HUES64 (cell line): ENCODE data around the gene SETD2.

Source experiments
- H3K27ac ChIP-seq: 2 replicates; pipeline ENCODE4 v1.7.0; 2013; ENCODE audit warnings: low read depth, low read length, inconsistent platforms
- H3K27me3 ChIP-seq: 2 replicates; pipeline ENCODE4 v1.6.1; 2013; ENCODE audit warnings: mild to moderate bottlenecking, low read length; ENCODE audit not compliant: insufficient read depth
- H3K36me3 ChIP-seq: 2 replicates; pipeline ENCODE4 v1.6.1; 2013; ENCODE audit warnings: mild to moderate bottlenecking, low read length; ENCODE audit not compliant: insufficient read depth
- H3K4me1 ChIP-seq: 2 replicates; pipeline ENCODE4 v1.6.1; 2013; ENCODE audit warnings: mild to moderate bottlenecking, low read length, moderate library complexity; ENCODE audit not compliant: insufficient read depth
- H3K4me3 ChIP-seq: 2 replicates; pipeline ENCODE4 v1.5.1; 2013; ENCODE audit warnings: mild to moderate bottlenecking, low read length, moderate library complexity
- H3K9ac ChIP-seq: 2 replicates; pipeline ENCODE4 v1.6.1; 2013; ENCODE audit warnings: mild to moderate bottlenecking, low read depth, low read length
- H3K9me3 ChIP-seq: 2 replicates; pipeline ENCODE4 v1.6.1; 2013; ENCODE audit warnings: low read depth, low read length; ENCODE audit not compliant: insufficient read depth
- WGBS: fragments of 150-250, 120-280 bp; methylation state at CpG from one replicate; pipeline ENCODE4 v1.1.7; 2013; ENCODE audit warnings: missing lambda C conversion rate; 5-methylcytosine and 5-hydroxymethylcytosine counted together

The SETD2 gene

DNA sequence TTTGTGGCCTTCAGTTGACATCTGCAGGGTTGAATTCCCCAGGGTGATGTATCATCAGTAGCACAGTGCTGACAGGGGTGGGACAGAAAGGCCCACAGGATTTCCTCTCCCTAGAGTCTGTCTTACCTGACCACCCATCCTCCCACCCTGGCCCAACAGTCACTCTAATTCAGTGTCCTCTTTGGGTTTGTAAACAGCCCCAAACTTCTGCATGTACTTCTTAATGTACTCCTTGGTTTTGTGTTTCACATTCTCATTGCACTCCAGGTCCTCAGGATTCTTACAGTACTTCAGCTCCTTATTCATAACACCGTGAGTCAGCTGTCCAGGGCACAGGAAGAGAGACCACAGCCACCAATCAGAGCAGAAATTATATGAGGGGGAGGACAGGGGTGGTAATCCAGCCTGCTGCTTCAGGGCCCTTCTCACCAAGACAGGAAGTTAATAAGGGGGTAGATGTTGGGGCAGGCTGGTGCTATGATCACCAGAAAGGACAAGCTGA is 146.9 kb downstream of the SETD2 start:
- peaks cover 12% of the 10 kb centered on the region for H3K4me1 ChIP-seq
- H3K9me3 ChIP-seq = no peaks in the 10 kb centered on the region
- H3K27me3 ChIP-seq = no peaks in the 10 kb centered on the region
- peaks cover 48% of the 10 kb centered on the region for H3K36me3 ChIP-seq
- no peak overlapping the region for H3K27ac ChIP-seq
- H3K4me3 ChIP-seq = no peak overlapping the region
- no peak overlapping the region for H3K9ac ChIP-seq
- WGBS = 86% methylated on average over 1 of the region's 1 CpG

GRCh38 chr3:47016086-47016933 is 147.6 kb downstream of the SETD2 start:
- Histone ChIP-seq H3K9ac (no peak overlapping the region), H3K27ac (no peak overlapping the region), H3K36me3 (peaks cover 48% of the 10 kb centered on the region)

DNA sequence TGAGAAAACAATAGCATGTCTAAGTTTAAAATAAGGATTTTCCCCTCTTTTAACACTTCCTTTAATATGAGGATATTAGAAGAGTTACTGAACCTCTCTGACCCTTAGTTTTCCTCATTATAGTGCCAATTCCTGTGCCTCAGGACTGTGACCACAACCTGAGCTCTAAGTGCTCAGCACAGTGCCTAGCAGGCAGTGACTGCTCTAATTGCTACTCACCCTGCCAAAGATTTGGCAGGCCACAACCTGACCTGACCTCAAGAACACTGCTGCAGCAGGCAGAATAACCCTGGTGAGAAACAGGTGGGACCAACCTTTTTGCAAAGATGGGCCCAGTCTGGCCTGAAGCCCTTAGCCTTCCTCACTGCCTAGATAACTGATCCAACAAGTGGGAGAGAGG is 148.8 kb downstream of the SETD2 start:
- no peaks in the 10 kb centered on the region for H3K27me3 ChIP-seq
- H3K4me1 ChIP-seq = peaks cover 16% of the 10 kb centered on the region
- H3K9ac ChIP-seq = no peak overlapping the region
- H3K36me3 ChIP-seq = peaks cover 48% of the 10 kb centered on the region
- H3K9me3 ChIP-seq = no peaks in the 10 kb centered on the region
- no peak overlapping the region for H3K4me3 ChIP-seq
- H3K27ac ChIP-seq = no peak overlapping the region

More at GRCh38 chr3:47016086-47016933, 147.6 kb downstream of the SETD2 start:
- Histone ChIP-seq H3K4me1 (peaks cover 12% of the 10 kb centered on the region), H3K9me3 (no peaks in the 10 kb centered on the region), H3K4me3 (no peak overlapping the region), H3K27me3 (no peaks in the 10 kb centered on the region)
- 93% methylated on average over 4 of the region's 4 CpGs for WGBS

- Histone ChIP-seq H3K27ac (no peak overlapping the region), H3K9me3 (no peaks in the 10 kb centered on the region), H3K4me3 (no peak overlapping the region), H3K27me3 (no peaks in the 10 kb centered on the region), H3K4me1 (peaks cover 17% of the 10 kb centered on the region), H3K9ac (no peak overlapping the region), H3K36me3 (peaks cover 37% of the 10 kb centered on the region)
These were observed 149.9 kb downstream of the SETD2 start for GRCh38 chr3:47014036-47014435.

DNA sequence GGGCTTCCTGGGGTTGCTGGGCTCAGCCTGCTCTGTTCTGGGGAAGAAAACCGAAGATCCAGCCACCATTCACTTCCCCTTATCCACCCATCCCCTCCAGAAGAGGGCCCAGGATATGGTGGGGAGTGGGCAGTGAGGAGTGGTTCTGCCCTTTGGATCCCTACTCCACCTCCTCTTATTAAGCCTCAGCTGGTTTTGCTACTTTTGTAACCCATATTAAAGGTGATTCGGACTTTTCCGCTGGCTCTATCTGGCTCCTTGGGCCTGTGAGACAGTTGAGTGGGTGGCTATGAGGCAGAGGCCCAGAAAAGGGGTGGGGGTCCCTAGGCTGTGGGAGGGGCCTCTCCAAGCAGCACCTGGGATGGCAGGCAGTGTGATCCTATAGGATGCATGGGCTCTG is 150.7 kb downstream of the SETD2 start:
- Histone ChIP-seq H3K36me3 (peaks cover 29% of the 10 kb centered on the region), H3K27ac (no peak overlapping the region), H3K4me3 (no peak overlapping the region), H3K27me3 (no peaks in the 10 kb centered on the region), H3K4me1 (peaks cover 17% of the 10 kb centered on the region), H3K9me3 (no peaks in the 10 kb centered on the region), H3K9ac (no peak overlapping the region)
- 100% methylated on average over 3 of the region's 3 CpGs for WGBS

DNA sequence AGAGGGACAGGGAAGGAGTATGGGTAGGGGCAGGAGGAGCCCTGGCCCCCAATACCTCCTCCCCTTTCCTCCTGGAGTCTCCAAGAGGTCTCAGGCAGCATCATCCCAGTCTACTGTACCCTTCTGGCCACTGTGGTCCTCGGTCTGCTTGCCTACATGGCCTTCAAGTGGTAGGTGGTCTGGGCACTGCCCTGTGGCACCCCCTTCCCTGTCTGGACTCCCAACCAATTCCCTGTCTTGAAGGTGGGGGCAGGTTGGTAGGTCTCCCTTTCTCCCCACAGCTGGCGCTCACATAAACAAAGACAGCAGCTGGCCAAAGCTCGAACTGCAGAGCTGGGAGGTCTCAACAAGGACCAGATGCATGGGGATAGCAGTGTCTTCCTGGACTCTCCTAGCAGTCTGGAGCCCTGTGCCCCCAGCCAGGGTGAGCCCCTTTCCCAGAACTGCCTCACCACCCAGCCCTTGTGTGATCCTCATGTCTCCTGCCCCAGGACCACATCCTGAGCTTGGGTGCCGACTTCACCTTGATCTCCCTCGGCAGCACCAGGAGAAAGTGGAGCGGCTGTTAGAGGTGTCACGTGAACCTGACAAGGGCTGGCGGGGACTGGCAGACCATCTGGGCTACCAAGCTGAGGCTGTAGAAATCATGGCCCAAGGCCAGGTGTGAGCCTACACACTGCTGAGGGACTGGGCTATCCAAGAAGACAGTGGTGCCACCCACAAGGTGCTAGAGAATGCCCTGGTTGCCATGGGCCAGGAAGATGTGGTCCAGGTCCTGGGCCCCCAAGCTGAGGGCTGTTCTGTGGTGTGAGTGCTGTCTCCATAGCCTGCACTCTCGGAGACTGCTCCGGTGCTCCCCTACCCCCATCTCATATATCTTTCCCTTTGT is 151.3 kb downstream of the SETD2 start:
- H3K36me3 ChIP-seq = peaks cover 27% of the 10 kb centered on the region
- H3K9me3 ChIP-seq = no peaks in the 10 kb centered on the region
- H3K27me3 ChIP-seq = no peaks in the 10 kb centered on the region
- peaks cover 17% of the 10 kb centered on the region for H3K4me1 ChIP-seq
- H3K9ac ChIP-seq = no peak overlapping the region
- no peak overlapping the region for H3K27ac ChIP-seq
- WGBS = 94% methylated on average over 8 of the region's 10 CpGs
- no peak overlapping the region for H3K4me3 ChIP-seq

DNA sequence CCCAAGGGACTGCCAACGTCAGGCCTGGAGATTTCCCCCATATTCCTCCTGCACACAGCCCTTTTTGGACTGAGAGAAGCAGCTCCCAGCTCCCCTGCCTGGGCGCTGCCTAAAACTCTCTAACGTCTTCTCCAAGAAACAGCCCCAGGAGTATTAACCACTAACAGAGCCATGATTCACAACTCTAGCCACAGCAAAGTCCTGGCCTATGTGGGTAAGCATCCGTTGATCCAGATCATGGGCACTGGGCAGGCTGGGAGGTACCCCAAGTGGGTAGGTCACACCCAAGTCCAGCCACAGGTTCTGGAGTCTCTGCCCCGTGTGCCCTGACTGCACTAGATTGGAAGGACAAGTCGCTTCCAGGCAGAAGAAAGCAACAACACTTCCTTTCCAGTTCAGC is 152.5 kb downstream of the SETD2 start:
- no peak overlapping the region for H3K4me3 ChIP-seq
- H3K27ac ChIP-seq = no peak overlapping the region
- peaks cover 10% of the 10 kb centered on the region for H3K4me1 ChIP-seq
- no peaks in the 10 kb centered on the region for H3K27me3 ChIP-seq
- H3K9me3 ChIP-seq = no peaks in the 10 kb centered on the region
- WGBS = 93% methylated on average over 6 of the region's 6 CpGs
- H3K36me3 ChIP-seq = peaks cover 20% of the 10 kb centered on the region
- H3K9ac ChIP-seq = no peak overlapping the region

DNA sequence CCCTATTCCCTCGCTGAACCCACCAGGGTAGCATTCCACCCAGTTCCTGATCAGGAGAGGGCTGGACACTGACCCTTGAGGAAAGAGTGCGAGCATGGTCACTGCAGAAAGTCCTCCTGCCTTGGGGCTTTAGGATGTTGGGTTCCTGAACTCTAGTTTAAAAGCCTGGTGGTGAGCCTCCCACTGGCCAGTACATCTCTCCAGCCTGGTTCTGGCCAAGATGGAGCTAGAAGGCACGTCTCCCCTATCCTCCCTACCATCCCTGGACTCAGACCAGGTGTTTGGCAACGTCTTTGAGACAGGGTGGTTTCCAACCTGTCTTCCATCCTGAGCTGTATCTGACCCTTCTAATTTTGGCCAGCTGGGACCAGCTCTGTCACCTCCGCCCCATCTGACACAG is 153.0 kb downstream of the SETD2 start:
- 0 out of 2 replicates have a peak, but pooled peaks cover 5% of the 10 kb centered on the region for H3K4me1 ChIP-seq
- no peak overlapping the region for H3K27ac ChIP-seq
- H3K27me3 ChIP-seq = no peaks in the 10 kb centered on the region
- H3K9me3 ChIP-seq = no peaks in the 10 kb centered on the region
- no peak overlapping the region for H3K9ac ChIP-seq
- no peak overlapping the region for H3K4me3 ChIP-seq
- peaks cover 20% of the 10 kb centered on the region for H3K36me3 ChIP-seq
- WGBS = 91% methylated on average over 5 of the region's 5 CpGs

GRCh38 chr3:47010111-47010712 is 153.7 kb downstream of the SETD2 start:
- peak overlapping the region; percentile 99 for H3K27ac ChIP-seq
- H3K4me3 ChIP-seq = peak overlapping the region; percentile 71
- H3K27me3 ChIP-seq = no peaks in the 10 kb centered on the region
- H3K36me3 ChIP-seq = peaks cover 22% of the 10 kb centered on the region
- no peaks in the 10 kb centered on the region for H3K9me3 ChIP-seq
- H3K4me1 ChIP-seq = 0 out of 2 replicates have a peak, but pooled peaks cover 5% of the 10 kb centered on the region
- peak overlapping the region; percentile 93 for H3K9ac ChIP-seq
- 89% methylated on average over 23 of the region's 23 CpGs for WGBS

DNA sequence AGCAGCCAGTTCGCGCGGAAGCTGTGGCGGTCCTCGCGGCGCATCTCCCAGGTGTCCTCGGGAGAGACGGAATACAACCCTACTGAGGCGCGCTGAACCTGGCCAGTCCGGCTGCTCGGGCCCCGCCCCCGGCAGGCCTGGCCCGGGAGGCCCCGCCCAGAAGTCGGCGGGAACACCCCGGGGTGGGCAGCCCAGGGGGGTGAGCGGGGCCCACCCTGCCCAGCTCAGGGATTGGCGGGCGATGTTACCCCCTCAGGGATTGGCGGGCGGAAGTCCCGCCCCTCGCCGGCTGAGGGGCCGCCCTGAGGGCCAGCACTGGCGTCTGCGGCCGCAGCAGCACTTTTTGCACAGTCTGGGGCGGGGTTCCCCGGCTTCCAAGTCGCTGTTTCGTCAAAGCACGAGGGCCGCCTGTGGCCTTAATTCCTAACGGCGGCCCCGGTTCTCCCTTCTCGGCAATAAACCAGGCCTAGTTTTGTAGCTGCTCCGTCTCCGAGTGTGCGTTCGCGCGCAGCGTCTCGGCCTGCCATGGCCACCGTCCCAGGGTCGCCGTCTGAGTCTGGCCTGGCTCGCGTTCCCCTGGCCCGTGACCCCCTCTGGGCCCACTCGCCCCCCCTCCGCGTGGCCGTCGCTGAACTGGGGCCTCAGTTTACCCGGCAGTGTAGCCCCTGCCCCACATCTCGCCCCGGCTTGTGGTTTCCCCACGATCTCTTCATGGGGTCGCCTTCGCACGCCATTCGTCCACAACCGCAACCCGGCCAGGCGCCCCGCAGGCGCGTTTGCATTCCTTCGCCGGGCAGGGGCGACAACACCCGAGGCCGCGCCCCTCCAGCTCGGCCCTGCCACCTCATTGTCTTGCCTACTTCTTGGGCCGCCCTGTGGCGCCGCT is 154.4 kb downstream of the SETD2 start:
- peak overlapping the region; percentile 71 for H3K4me3 ChIP-seq
- H3K9me3 ChIP-seq = no peaks in the 10 kb centered on the region
- H3K36me3 ChIP-seq = peaks cover 27% of the 10 kb centered on the region
- H3K27ac ChIP-seq = peak overlapping the region; percentile 99
- 51% methylated on average over 85 of the region's 85 CpGs for WGBS
- H3K9ac ChIP-seq = peak overlapping the region; percentile 93
- no peaks in the 10 kb centered on the region for H3K27me3 ChIP-seq
- 0 out of 2 replicates have a peak, but pooled peaks cover 5% of the 10 kb centered on the region for H3K4me1 ChIP-seq
